Measurements from ENCODE around the gene MYO1C.
A peak's percentile ranks its signal among the peaks of the same experiment; 100 is the strongest.
"Not testable (repeated sequence)": the region's sequence is repeated elsewhere in the genome, so short reads cannot be mapped to it uniquely, and the experiment has no call there.

The MYO1C gene

DNA sequence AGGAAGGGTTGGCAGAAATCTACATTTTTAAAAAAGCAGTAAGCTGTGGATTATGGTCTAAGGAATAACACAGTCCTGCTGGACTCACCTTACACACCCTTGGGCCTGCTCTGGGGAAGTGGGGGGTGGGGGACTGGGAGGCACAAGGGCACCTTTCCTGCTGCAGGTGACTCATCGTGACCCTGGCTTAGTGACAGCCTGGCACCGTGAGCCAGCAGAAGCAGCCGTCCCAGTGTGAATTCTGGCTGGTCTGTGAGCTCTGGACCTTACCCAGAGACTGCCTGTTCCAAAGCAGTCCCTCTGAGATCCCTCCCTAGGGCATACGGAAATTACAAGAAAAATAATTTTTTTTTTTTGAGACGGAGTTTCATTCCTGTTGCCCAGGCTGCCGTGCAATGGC is 32.3 kb downstream of the MYO1C start:
- no peak for DNase-seq

DNA sequence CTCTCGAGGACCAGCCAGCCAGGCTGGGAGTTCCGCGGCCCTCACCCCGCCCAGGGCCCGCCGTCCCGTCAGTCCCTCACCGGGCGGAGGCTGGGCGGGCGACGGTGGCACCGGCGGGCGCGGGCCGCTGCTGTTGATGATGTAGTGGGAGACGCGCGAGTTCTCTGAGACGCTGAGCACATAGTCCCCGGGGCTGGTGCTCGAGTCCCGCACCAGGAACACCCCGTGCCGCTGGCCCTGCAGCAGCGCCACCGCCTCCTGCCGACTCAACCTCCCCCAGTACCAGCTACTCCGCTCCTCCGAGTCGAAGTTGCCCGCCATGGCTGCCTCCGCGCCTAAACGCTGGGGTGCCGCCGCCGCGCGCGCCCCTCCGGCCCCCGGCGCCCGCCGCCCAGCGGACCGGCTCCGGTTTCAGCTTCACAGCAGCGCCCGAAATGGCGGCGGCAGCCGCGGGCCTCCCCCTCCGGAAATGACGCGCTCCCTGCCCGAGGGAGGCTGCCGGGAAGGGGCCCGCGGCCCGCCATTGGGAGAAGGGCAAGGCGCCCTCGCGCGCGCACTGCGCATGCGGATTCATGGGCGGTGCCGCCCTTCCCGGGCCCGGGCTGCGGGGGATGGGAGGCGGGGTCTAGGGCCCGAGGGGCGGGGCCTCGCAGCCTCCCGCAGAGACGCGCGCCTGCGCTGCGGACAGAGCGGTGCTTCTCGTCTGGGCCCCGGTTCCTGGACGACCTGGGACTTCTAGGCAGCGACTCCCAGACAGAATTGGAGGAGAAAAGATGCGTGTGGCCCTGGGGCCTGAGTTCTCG is 36.5 kb downstream of the MYO1C start, which contains the start of gene CRK:
CRK (minus strand) TSS at position 436 of the 803 bp plus-strand sequence; CDS start at position 321, 115 bp downstream.
- peak; percentile 93 for DNase-seq

DNA sequence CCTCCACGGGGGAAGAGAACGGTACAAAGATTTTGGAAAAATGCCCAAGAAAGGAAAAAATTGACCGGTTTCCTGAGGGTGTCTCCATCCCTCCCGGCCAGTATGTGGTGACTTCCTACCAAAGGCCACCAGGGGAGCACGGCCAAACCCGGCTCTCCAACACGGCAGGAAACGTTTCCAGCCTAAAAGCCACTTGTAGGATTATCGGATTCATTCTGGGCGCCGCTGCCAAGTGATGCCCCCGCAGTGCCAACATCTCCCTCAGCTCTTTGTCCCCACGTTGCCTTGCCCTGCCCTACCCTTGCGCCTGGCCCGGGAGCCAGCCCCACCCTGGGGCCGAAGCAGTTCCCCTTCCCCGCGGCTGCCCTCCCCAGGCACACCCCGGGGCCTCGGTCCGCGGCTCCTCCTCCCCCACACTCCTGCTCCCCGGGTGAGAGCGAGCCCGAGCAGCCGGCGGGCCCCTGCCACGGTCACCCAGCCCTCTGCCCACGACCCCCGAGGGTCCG is 37.1 kb downstream of the MYO1C start:
- no peak for DNase-seq

DNA sequence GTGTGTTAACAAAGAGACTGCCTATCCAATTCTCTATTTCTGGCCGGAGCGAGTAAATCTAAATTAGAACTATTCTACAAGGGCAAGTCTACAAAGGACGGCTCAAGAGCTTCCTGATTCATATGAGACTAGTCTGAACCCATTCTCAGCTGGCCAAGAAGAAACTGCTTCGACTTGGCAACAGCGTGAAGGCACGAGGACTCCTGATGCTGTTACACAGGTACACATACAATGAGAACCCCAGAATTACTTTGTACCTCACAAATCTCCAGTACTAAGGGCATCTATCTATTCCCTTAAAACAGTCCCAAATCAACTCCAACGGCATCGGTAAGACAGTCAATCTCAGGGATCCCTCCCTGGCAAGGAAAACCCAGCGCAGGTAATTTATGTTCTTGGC is 37.9 kb downstream of the MYO1C start:
- DNase-seq, result no peak

DNA sequence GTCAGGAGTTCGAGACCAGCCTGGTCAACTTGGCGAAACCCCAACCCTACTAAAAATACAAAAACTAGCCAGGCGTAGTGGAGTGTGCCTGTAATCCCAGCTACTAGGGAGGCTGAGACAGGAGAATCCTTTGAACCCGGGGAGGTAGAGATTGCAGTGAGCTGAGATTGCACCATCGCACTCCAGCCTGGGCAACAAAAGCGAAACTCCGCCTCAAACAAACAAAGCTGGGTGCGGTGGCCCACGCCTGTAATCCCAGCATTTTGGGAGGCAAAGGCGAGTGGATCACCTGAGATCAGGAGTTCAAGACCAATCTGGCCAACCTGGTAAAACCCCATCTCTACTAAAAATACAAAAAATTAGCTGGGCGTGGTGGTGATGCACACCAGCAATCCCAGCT is 38.8 kb downstream of the MYO1C start:
- not testable (repeated sequence) for DNase-seq

DNA sequence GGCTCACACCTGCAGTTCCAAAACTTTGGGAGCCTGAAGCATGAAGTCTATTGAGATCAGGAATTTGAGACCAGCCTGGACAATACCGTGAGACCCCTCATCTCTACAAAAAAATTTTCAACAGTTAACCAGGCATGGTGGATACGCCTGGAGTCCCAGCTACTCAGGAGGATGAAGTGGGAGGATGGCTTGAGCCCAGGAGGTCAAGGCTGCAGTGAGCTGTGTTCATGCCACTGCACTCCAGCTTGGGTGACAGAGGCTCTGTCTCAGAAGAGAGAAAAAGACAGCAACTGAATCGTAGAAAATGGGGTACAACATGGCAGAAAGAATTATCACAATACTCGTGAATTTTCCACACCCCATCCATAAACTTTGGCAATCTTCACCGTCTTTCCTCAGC is 39.6 kb downstream of the MYO1C start:
- DNase-seq, result no peak

DNA sequence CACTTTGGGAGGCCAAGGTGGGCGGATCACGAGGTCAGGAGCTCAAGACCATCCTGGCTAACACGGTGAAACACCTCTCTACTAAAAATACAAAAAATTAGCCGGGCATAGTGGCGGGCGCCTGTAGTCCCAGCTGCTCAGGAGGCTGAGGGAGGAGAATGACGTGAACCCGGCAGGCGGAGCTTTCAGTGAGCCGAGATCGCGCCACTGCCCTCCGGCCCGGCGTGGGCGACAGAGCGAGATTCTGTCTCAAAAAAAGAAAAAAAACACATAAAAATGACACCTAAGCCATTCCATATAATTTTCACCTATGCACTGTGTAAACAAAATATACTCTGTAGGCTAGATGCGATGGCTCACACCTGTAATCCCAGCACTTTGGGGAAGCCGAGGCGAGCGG is 42.2 kb downstream of the MYO1C start:
- not testable (repeated sequence) for DNase-seq

DNA sequence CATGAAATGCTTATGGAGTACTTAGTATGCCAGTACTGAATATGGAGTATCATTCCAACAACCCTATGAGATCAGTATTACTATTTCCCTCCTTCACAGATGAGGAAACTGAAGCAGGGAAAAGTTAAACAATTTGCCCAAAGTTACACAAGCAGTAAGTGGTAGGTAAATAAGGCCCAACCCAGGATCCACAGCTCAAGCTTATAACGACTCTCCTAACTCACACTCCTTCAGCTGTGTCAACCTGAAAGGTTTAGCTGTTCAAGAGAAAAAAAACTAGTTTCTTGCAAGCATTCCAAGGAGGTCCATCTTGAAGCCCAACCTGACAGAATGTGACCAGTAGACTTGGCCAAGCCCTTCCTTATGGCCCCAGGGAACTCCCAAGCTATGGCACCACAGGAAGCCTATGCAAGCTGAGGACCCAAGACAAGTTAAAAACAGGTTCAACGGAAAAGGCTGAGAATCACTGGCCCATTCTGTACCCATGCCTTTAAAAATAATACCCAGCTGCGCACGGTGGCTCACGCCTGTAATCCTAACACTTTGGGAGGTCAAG is 43.0 kb downstream of the MYO1C start:
- no peak for DNase-seq

DNA sequence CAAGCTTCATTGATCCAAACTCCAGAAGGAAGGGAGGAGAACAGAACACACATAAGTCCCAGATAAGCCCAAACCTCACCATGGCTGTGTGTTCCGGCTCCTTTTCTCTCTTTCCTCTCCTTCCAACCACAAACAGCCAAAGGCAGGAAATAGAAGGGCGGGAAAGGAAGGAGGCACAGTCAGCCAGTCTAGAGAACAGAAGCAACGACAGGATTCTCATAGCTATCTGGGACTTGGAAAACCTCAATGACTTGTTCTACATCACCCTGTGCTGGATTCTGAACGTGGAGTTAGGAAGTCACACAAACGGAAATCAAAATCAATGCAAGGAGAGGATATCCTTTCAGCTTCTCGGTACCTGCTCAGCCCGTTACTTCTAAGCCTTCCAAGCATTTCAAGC is 45.4 kb downstream of the MYO1C start:
- DNase-seq, result no peak

DNA sequence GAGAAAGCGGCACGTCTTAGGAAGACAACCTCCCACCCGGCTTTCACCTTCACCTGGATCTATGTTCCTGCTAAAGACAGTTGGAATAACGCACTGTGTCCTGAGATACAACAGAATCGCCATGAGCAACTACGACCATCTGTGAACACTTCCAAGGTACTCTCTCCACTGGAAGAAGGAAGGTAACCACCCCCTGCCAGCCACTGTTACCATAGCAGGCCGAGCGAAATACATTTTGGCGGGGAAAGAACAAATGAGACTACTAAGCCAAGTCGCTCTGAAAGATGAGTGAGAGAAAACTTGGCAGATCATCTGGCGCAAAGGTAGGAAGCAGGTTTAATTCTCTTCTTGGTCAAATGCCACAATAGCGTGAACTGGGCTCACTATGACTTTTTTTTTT is 46.3 kb downstream of the MYO1C start:
- DNase-seq, result no peak

DNA sequence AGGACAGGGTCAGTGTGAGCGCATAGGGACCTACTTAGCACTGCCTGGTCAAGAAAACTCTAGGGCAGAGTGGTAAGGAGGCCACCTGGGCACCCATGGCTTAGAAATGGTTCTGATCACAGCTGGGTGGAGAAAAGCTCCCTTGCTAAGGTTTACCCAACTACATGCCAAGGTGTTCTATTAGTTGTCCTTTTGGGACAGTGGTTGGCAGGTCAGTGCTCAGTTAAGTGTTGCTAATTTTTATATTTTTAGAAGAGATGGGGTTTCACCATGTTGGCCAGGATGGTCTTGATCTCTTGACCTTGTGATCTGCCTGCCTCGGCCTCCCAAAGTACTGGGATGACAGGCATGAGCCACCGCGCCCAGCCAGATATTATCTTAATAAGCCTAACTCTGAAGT is 46.8 kb downstream of the MYO1C start:
- DNase-seq, result not testable (repeated sequence)

DNA sequence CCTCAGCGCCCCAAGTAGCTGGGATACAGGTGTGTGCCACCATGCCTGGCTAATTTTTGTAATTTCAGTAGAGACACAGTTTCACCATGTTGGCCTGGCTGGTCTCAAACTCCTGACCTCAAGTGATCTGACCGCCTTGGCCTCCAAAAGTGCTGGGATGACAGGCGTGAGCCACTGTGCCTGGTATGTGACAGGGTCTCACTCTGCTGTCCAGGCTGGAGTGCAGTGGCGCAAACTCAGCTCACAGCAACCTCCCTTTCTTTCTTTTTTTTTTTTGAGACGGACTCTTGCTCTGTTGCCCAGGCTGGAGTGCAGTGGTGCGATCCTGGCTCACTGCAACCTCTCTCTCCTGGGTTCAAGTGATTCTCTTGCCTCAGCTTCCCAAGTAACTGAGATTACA is 49.8 kb downstream of the MYO1C start:
- DNase-seq, result not testable (repeated sequence)

DNA sequence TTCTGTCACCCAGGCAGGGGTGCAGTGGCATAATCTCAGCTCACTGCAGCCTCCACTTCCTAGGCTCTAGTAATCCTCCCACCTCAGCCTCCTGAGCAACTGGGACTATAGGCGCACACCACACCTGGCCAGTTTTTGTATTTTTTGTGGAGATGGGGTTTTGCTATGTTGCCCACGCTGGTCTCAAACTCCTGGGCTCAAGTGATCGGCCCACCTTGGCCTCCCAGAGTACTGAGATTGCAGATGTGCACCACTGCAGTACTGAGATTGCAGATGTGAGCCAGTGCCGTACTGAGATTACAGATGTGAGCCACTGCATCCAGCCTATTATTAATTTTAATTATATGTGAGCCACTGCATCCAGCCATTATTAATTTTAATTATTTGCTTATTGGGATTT is 50.3 kb downstream of the MYO1C start:
- DNase-seq, result no peak

DNA sequence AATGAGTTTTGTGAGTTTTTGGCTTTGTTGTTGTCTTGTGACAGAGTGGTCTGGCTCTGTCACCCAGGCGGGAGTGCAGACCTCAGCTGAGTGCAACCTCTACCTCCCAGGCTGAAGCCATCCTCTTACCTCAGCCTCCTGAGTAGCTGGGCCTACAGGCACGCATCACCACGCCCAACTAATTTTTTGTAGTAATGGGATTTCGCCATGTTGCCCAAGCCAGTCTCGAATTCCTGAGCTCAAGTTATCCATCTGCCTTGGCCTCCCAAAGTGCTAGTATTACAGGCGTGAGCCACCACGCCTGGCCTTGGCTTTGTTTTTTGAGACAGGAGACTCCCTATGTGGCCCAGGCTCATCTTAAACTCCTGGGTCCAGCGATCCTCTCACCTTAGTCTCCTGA is 51.6 kb downstream of the MYO1C start:
- DNase-seq, result no peak

DNA sequence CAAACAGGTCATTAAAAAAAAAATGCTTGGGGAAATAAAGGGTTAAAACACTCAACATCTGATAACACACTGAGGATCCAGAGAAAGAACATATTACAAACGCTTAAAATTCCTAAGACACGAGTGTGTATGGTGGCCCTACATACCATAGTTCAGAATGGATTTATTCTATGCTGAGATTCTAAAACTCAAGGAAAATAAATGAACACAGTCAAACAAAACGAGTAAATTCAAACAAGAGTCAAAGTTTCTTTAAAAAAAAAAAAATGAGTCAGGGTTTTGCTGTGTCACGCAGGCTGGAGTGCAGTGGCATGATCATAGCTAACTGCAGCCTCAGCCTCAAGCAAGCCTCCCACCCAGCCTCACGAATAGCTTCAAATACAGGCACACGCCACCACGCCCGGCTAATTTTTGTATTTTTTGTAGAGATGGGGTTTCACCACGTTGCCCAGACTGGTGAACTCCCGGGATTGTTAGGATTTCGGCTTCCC is 53.8 kb downstream of the MYO1C start:
- no peak for DNase-seq

DNA sequence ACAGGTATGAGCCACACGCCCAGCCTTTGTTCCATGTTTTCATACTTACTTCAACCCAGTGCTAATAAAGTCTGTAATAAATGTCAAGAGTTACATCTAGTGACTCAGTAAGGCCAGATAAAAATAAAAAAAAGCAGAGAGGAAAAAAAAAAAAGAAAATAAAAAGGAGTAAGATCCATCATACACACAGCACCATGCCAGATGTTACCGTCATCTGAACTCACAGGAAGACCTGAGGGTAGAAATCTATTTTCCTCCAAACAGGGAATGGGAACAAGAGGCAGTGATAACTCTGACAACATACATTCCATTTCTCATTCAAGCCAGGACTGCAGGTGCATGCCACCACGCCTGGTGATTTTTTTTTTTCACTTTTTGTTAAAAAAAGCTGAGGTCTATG is 57.2 kb downstream of the MYO1C start:
- DNase-seq, result no peak

DNA sequence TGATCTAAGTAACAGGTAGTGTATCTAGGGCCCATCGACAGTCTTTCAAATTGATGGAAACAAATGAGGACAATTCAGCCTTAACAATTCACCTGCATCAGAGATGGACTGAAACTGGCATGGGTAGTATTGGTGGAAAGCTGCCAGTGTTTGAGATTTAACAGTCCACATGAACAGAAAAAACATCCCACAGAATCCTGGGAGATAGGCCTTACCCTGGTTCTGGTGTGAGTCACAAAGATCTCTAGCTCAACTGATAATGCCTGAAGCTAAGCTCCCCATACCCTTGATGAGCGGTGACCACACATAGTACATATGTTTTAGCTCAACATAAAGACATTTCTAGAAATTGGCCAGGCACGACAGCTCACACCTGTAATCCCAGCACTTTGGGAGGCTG is 58.3 kb downstream of the MYO1C start:
- DNase-seq, result no peak

DNA sequence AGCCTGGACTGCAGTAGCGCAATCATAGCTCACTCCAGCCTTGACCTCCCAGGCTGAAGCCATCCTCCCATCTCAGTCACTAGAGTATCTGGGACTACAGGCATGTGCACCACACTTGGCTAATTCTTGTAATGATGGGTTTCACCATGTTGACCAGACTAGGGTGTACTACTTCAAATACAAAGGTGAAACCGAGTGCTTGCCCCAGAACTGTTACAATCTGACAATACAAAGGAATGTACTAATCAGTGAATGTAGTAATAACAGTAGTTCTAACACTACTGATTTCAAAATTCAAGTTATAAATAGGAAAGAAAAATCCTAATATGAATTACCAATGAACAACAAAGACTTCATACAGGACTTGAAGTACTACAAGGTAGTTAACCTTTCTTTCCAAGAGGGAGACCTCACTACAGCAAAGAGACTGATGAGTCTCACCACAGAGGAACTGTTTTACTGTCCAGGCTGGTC is 60.8 kb downstream of the MYO1C start:
- no peak for DNase-seq

DNA sequence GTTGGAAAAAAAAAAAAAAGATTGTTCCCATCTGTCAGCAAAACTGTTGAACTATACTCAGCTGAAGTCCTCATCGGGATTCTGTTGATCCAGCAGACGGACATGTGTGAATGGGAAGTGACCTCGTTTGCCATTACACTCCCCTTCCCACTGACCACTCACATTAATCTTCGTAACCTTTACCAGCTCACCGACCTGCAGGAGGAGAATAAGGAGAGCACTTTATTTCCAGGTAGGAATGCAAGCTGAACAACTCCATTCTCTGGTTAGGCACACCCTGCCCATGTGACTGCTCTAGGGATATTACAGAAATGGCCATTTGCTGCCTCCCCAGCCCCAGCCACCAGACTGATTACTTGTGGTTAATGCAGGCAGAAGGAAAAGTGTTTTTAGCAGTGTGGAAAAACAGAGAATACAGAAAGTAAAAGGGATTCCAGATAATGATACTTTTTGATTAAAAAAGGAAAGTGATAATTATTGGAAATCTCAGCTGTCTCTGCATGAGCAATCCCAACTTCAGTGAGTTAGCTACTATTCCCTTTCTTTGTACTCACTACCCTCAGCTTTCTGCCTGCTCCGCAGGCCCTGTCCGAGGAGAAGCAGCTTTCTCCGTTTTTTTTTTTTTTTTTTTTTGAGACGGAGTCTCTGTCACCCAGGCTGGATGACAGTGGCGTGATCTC is 68.9 kb downstream of the MYO1C start:
- no peak for DNase-seq

DNA sequence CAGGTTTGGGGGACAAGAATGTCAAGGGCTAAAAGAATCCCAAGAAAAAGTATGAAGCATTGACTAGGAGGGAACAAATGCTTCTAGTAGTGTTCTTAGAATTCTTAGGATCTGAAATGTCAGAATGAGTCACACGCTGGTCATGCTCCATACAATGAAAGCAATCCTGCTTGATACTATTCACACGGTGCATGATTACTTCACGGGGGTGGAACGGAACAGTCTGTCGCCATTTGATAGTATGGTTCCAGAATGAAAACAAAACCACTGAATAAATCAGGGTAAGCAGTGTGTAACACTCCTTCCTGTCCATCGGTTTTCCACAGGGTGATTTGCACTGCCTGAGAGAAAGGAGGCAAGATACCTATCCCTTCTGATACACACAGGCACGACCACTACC is 69.6 kb downstream of the MYO1C start:
- no peak for DNase-seq

DNA sequence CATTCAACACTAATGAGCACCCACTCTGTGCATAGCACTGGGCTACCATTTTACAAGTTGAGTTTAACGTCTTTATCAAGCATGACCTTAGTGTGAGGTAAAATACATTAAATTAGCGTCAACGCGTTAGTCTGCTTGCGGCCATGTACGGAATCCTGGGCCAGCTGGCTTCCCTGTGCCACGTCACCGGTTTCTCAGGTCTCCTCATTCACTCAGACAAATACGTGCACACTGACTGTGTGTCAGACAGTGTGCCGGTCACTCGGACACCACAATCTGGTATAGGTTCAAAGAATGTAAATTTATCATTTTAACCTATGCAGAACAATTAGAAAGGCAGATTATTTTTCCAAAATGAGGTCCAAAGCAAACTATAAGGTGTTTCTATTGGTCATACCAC is 71.0 kb downstream of the MYO1C start:
- DNase-seq, result no peak

DNA sequence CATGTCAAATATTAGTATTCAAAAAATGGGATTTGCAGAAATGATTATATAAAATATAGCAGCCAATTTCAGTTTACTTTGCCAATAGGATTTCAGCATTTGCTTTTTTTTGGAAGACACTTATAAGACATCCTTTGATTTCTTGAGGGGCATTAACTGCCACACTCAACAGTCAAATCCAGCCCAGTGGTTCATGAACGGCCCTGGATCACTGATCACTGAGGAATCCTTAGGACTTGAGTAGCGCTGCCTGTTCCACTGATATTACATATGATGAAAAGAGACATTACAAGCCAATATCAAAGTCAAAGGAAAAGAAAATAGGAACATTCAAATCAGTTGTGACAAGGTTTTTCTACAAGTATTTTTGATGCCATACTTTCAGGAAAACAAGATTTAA is 71.5 kb downstream of the MYO1C start:
- DNase-seq, result no peak

DNA sequence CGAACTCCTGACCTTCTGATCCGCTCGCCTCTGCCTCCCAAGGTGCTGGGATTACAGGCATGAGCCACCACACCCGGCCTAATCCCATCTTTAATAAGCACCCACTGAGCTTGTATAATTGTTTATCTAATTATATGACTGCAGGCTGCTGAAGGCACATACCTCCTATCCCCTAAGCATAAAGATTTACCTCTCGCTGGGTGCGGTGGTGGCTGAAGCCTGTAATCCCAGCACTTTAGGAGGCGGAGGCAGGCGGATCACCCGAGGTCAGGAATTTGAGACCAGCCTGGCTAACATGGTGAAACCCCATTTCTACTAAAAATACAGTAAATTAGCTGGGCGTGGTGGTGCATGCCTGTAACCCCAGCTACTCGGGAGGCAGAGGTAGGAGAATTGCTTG is 72.3 kb downstream of the MYO1C start:
- DNase-seq, result no peak

DNA sequence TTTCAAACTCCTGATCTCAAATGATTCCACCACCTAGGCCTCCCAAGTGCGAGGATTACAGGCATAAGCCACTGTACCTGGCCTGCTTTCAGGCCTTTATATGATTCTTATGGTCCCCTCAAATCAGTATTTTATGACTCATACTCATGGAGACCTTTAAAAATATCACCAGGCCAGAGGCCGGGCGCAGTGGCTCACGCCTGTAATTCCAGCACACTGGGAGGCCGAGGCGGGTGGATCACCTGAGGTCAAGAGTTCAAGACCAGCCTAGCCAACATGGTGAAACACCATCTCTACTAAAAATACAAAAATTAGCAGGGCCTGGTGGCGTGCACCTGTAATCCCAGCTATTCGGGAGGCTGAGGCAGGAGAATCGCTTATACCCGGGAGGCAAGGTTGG is 74.0 kb downstream of the MYO1C start:
- DNase-seq, result not testable (repeated sequence)

Measured in NCI-H1048 (cell line).